ENCODE data around the gene MTHFR.
A peak's percentile ranks its signal among the peaks of the same experiment; 100 is the strongest.

Gene MTHFR

DNA sequence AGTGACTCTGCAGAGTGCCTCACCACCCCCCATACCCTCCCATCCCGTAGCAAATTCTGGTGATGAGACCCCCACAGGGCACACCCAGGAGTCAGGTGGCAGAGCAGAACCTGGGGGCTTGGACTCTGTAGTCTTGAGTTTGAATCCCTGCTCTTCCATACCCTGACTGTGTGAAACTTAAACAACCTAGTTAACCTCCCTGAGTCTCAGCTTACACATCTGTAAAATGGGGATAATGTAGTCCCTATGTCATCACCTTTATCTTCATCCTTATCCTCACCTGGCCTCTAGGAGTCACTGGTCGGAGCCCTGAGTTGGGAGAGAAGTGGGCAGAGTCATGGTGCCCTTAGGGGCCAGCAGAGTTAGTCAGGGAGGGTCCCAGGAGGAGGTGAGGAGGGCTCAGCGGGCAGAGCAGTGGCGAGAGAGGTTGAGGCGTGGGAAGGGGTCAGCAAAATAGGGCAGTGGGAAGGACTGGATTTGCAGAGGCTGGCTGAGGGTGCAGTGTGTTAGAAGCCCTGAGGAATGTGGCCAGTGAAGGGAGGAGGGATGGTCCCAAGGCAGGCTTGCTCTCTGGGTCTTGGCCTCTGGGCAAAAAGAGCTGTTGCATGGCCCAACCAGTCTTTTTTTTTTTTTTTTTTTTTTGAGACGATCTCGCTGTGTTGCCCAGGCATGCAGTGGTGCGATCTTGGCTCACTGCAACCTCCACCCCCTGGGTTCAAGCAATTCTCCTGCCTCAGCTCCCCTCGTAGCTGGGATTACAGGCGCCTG lies 25.2 kb downstream of the MTHFR start:
- no peak for DNase-seq

DNA sequence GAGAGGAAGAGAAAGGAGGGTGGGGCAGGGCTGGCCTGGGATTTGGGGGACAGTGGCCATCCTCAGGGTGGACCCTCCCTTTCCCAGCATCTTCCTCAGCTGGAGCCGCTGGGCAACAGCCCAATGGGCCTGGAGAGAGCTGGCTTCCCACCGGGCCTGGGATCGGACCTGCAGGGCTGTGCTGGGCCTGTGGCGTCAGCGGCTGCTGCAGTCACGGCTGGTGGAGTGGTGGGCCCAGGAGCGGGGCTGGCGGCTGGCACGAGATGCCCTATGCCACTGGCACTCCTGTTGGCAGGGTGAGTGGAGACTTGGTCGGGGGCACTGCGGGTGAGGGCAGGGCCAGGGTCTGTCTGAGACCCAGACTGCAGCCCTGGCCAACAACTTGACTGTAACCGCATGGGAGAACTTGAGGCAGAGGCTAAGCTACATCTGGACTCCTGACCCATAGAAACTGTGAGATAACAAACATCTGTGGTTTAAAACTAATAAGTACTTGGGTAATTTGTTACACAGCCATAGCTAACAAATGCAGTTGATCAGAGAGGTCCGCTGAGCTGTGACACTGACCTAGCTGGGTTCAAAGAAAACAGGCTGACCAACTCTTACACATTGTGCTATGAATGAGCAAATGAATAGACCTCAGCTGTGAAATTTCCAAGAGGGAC lies 25.9 kb downstream of the MTHFR start:
- no peak for DNase-seq

DNA sequence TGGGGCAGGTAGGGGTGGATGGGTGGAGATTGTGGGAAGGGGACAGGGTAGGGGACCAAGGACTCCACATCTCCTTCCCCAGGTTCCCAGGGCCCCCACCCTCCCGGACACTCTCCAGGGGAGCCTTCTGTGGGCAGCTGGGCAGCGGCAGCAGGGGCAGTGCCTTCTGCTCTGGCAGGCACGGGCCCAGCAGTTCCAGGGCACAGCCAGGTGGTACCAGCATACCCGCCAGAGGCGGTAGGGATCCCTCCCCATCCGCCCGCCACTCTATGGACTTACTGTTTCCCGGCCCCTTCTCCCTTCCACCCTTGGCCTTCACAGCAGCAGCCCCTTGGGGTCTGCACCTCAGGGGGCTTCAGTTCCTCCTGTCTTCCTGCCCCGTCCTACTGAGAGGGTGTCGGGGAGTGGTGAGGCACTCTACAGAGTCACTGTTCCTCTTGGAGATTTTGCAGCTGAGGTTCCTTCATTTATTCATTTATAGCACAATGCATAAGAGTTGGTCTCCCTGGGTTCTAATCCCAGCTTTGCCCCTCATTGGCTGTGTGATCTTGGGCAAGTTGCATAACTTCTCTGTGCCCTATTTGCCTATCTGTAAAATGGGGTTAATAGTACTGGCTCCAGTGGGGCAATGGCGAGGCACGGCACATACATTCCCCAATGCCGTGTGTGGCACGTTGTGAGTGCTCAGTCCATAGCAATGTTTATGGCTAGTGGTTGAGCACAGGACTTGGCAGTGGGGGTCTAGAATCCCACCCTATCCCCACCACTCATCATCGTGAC lies 26.7 kb downstream of the MTHFR start:
- no peak for DNase-seq

DNA sequence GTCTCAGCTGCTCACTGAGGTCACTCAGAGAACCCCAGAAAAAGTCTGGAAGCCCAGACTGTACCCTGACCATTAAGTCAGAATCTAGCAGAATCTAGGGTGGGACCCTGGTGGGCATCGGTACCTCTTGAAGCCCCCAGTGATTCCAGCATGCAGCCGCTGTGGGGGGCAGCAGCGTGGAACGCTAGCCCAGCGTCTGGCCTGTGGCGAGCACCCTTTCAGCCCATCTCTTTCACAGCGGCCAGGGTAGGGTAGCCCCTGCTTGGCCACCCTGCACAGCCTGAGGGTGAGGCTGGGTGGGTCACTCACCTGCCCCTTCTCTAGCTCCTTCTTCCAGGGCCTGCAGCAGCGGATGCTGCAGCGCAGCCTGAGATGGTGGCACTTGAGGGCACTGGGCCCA lies 27.4 kb downstream of the MTHFR start:
- DNase-seq, result no peak

DNA sequence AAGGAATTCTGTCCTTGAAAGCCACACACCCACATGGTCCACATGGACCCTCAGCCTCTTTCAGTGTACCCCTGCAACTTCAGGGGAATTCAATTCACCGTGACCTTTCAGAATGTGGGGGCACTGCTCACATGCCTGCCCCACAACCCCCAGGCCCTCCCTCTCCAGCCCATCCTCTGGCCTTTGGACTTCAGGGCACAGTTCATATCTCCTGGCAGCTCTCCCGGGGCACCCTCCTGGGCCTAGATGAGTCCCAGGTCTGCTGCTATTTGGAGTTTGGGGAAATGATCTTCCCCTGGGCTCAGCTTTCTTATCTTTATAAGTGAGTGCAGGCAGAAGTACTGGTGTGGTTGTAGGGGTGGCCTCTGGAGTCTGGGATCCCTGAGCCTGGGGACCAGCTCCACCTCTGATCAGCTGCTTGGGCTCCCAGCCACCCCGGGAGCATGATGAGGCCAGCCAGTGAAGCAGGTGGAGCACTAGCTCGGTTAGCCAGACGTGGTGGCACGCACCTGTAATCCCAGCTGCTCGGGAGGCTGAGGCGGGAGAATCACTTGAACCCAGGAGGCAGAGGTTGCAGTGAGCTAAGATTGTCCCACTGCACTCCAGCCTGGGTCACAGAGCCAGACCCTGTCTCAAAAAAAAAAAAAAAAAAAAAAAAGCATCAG lies 28.0 kb downstream of the MTHFR start:
- DNase-seq, result no peak

DNA sequence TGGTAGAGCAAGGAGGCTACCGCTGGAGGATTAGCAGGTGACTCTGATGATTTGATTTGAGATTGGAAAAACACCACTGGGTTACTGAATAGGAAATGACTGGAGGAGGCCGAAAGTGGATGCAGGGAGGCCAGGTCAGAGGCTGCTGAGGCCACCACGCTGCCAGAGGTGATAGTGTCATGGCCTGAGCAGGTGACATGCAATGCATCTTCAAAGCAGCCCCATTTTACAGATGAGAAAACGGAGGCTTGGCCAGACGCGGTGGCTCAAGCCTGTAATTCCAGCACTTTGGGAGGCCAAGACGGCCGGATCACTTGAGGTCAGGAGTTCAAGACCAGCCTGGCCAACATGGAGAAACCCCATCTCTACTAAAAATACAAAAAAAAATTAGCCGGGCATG lies 31.0 kb downstream of the MTHFR start:
- no peak for DNase-seq

DNA sequence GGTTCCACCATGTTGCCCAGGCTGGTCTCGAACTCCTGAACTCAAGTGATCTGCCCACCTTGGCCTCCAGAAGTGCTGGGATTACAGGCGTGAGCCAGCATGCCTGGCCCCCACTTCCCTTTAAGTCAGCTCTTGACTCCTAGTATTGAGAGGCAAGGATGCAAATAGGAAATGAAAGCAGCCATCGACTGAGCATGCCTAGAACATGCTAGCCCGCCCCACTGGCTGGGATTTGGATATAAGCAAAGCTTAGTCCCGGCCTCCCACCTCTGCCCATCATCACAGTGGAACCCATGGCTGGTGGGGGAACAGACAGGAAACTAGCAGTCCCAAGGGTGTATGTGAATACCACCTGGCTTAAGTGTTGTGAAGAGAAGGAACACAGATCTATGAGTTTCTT lies 33.3 kb downstream of the MTHFR start:
- DNase-seq, result no peak

DNA sequence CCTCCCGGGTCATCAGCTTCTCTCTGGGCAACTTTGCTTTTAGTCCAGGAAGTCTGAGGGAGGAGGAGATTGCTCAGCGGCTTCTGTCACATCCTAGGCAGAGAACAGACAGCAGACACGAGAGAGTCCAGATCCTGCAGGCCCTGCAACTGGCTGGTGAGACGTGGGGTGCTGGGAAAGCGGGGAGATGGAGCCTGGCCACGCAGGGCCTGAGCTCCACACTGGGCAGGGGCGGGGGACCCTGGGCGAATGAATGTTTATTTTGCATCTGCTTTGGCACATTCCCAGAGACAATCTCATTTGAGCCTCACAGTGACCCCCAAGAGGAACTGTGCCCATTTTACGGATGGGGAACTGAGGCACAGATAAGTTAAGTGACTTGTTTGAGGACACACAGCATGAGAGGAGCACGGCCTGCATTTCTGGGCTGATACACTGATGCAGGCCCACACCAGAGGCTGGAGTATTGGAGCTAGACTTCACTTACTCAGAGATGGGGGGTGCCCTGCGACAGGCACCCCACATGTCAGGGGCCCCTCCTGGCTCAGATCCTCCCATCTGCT lies 34.2 kb downstream of the MTHFR start:
- no peak for DNase-seq

DNA sequence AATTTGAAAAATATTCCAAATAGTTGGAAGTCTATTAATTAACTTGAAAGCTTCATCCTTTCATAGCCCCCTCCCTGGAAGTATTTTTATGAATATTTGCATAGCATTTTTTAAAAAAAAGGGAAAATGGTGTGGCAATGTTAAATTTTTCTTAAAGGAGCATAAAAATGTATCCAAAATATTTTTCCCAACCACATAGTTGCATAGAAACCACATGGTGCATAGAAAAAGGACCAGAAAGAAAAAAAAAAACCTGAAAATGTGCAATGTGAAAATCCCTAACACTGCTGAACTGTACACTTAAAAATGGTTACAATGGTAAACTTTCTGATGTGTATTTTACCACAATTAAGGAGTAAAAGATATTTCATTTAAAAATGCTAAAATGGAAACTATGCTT lies 35.8 kb downstream of the MTHFR start:
- DNase-seq, result no peak

DNA sequence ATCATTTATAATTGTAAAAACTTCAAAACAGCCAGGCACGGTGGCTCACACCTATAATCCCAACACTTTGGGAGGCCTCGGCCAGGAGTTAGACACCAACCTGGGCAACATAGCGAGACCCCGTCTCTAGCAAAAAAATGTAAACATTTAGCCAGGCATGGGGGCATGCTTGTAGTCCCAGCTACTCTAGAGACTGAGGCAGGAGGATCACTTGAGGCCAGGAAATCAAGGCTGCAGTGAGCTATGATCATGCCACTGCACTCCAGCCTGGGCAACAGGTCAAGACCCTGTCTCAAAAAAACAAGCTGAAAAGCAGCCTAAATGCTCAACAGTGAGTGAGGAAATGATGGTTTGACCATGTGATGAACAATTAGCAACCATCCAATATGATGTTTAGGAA lies 36.5 kb downstream of the MTHFR start:
- no peak for DNase-seq

DNA sequence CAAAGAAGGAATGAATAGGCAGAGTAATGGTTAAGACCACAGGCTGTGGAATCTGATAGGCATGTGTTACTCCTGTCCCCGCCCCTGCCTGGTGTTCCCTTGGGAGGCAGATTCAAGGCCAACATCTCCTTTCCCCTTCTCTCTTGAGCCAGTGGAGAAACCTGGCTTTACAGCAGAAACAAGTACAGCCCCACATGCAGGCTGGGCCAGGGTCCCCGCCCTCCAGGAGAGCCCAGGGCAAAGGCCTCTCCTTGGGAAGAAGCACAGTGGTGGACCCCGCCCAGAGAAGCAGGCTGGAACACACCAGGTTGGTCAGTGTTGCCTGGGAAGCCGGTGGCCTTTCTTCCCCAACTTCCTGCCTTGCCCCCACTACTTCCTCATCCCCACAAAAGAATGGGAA lies 36.9 kb downstream of the MTHFR start:
- DNase-seq, result no peak

DNA sequence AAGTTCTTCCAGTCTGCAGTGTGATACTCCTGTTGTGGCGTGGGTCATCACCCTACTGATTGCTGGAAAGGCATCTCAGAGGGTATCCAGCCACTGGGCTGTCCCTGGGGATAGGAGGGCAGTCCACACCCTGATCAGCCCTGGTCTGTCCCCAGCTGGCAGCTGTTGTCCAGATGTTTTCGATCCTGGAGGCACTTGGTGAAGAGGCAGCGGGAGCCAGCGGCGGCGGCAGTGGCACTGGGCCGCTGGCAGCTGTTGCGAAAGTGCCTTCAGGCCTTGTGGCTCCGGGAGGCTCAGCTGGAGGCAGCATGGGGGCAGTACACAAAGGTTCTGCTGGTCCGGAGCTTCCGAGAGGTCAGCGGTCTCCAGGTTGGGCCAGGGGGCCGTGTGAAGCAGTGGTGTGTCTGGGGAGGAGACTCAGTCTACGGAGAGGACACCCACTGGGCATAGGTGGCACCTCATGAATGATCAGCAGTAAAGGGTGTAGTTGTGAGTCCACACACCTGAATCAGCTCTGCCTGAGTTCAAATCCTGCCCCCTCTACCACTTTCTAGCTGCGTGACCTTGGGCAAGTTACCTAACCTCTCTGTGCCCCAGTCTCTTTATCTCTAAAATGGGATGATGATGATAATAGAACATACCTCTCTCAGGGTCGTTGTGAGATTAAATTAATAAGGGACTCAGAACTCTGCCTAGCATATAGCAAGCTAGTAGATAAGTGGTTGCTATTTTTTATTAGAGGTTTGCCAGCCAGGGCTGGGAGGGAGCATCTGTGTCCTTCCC lies 37.7 kb downstream of the MTHFR start:
- no peak for DNase-seq

DNA sequence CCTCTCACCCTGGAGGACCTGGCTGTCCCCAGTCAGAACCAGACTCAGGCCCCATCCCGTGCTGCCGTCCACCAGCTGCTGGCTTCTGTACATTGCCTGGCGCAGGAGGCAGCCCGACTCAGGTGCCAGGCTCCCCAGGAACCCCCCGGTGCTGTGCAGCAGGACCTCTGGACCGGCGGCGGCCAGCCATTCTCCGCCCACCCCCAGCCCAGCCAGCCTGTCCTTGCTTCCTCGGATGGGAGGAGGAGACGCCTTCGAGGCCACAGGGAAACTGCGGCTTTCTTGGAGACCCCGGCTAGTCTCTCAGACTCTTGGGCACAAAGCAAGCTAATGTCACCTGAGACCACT lies 39.4 kb downstream of the MTHFR start:
- DNase-seq, result no peak

DNA sequence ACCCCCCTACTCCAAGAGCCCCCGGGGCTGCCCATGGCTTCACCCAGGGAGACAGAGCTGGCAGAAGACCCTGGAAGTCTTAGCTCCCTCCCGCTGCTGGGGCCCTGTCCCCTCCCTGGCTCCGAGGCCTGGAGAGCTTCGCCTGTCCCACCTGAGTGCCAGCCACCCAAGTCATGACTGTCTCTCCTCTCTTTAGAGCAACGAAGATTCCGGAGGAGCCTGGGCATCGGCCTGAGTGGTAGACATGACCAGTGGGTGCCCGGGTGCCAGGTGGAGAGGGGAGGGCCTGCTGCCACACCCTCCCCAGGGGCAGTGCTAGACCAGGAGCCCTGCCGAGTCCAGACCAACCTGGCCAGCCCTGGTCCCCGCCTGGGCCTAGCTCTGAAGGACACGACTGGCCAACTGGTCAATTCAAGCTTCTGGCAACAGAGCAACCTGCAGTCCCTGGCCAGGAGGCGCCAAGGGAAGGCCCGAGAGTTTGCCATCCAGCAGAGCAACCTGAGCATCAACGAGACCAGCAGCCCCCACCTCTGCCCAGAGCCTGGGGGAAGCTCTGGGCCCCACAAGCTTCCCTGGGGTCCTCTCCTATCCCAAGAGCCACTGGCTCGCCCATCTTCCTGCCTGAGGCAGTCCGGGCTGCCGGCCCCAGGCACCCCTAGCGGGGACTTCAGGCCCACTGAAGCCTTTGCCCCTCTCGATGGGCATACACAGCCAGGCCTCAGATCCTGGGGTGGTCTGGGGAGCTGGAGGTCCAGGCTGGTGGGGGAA lies 39.9 kb downstream of the MTHFR start:
- no peak for DNase-seq

DNA sequence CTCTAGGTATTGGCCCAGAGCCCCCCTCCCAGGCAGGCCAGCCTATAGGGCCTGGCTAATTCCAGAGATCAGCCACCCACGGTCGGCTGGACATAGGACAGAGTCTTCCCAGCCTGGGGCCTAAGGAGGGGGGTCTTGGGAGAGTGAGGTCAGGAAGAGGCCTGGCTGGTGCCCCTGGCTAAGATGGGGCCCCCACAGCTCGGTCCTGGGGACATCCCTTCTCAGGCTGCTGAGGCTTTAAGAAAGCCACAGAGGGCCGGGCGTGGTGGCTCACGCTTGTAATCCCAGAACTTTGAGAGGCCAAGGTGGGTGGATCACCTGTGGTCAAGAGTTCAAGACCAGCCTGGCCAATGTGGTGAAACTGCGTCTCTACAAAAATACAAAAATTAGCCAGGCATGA lies 41.2 kb downstream of the MTHFR start:
- DNase-seq, result no peak

DNA sequence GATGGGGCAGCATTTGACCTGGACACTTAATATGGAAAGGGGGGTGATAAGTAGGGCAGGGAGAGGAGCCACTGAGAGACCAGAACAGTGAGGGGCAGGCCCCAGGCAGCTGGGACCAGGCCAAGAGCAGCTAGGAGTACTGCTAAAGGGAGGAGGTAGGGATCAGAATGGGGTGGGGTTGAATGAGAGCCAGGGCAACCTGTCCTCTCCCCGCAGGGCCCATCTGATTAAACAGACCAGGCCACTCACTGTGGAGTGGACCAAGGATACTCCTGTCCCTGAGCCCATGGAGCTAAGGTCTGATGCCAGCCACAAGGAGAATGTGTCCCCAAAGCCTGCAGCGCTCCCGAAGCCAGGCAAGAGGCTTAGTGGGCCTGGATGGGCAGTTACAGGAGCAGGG lies 41.6 kb downstream of the MTHFR start:
- no peak for DNase-seq

DNA sequence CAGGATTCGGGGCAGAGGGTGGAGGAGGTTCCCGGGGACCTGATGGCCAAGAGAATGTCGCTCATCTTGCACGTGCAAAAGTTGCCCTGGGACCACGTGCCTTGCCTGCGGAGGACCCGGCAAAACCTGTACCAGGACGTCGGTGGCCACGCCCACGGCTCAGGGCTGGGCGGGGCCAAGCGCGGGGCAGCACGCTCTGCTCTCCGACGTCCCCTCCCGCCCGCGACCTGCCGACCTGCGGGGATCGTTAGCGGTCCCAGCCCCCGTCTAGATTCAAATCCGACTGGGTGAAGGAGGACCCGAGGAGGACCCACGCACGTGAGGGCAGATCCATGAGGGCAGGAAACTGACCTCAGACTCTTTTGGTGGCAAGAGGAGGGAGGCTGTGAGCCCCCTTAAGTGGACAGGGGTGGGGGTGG lies 43.8 kb downstream of the MTHFR start, which contains the start of gene C1orf167:
Gene C1orf167, plus strand, starts transcription at position 206 of the 419 bp plus-strand sequence. CDS start 2,208 bp downstream, outside the sequence.
- DNase-seq, result peak; percentile 74

DNA sequence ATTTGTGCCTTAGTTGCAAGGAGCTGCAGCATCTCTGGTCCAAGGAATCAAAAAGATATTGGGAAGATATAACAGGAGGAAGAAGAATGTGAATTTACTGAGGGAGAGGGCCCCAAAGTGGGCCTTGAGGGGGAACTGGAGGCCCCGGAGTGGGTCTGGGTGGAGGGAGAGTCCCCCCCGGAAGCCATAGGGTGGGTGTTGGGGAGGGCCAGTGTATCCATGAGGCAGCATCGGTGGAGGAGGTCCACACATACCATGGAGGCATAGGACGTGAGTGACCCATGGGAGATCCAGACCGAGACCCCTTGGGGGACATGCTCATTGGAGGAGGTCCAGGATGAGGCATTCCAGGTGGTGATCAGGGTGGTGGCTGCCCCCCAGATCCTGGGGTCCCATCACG lies 44.5 kb downstream of the MTHFR start:
- no peak for DNase-seq

DNA sequence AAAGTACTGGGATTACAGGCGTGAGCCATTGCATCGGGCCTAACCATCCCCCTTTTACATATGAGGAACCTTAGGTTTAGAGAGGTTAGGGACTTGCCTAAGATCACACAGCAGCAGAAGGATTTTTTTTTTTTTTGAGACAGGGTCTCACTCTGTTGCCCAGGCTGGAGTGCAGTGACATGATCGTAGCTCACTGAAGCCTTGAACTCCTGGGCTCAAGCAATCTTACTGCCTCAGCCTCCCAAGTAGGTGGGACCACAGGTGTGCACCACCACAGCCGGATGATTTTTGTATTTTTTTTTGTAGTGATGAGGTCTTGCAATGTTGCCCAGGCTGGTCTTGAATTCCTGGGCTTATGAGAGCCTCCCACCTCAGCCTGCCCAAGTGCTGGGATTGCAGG lies 46.0 kb downstream of the MTHFR start:
- DNase-seq, result no peak

DNA sequence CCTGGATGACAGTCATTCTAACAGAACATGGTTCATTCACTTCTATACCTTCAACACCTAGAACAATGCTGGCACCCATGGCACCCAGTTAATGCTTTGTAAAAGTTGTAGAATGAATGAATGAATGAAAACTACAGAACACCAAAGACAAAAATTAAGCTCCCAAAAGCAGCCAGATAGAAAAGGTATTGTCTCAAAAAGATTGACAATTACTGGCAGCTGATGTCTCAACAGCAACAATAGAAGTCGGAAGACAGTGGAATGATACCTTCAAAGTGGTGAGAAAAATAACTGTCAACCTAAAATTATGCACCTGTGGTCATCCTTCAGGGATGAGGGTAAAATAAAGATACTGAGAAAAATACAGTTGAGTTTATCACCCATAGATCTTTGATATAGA lies 48.7 kb downstream of the MTHFR start:
- DNase-seq, result no peak

DNA sequence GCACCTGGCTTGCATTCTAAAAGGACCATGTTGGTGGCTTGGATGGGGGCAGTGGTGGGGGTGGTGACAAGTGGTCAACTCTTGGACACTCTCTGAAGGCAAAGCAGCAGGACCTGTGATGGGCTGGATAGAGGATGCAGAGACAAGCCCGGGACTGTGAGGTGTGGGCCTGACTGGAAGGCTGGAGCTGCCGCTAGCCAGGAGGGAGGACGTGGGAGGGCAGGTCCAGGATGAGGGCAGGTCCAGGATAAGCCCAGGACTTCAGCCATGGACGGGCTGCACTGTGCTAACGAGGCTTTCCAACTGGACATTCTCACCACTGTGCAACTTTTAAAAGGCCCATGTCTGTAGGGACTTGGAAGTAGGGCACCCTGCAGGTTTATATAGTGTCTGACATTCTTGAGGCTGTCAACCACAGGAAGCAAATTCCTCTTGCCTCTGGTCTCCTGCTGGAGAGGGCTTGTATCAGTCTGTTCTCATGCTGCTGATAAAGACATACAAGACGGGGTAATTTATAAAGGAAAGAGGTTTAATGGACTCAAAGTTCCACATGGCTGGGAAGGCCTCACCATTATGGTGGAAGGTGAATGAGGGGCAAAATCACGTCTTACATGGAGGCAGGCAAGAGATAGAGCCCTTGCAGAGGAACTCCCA lies 52.1 kb downstream of the MTHFR start:
- no peak for DNase-seq

All from activated effector memory CD4-positive, alpha-beta T cell treated with anti-CD3 and anti-CD28 coated beads, Interleukin-2, amount 50 U/mL, for 16 hours (primary cell).